AG08396 (cell line): Measurements from ENCODE around the gene PTX4.
"Not testable (repeated sequence)": the region's sequence is repeated elsewhere in the genome, so short reads cannot be mapped to it uniquely, and the experiment has no call there.

Experiments
- DNase-seq: peaks from one replicate; pipeline ENCODE4 v3.0.0; 2012; ENCODE audit warnings: low spot score, mixed read lengths

Gene PTX4

GRCh38 chr16:1481906-1482835, 6.6 kb downstream of the PTX4 start:
- no peak for DNase-seq

- not testable (repeated sequence) for DNase-seq
Measured at GRCh38 chr16:1478937-1479336, 9.8 kb downstream of the PTX4 start.

- DNase-seq = no peak
Measured at GRCh38 chr16:1477033-1477432, 11.7 kb downstream of the PTX4 start.

- no peak for DNase-seq
Measured at GRCh38 chr16:1475552-1476114, 13.1 kb downstream of the PTX4 start.

- peak; percentile 98 for DNase-seq
Measured at GRCh38 chr16:1474796-1475551, 13.8 kb downstream of the PTX4 start, which contains the start of gene CLCN7. CLCN7 (minus strand) TSS chr16:1475028; CDS start chr16:1474974, 54 bp downstream.

GRCh38 chr16:1474082-1474795, 14.5 kb downstream of the PTX4 start:
- DNase-seq = peak; percentile 54

GRCh38 chr16:1472974-1473373, 15.8 kb downstream of the PTX4 start:
- DNase-seq = no peak

- DNase-seq = no peak
Measured at GRCh38 chr16:1471569-1472194, 17.1 kb downstream of the PTX4 start.

GRCh38 chr16:1470481-1471251, 18.1 kb downstream of the PTX4 start:
- DNase-seq = peak; percentile 65

- DNase-seq = no peak
Measured at GRCh38 chr16:1469693-1470201, 19.0 kb downstream of the PTX4 start.

- DNase-seq = not testable (repeated sequence)
Measured at GRCh38 chr16:1469141-1469540, 19.6 kb downstream of the PTX4 start.

GRCh38 chr16:1468426-1468810, 20.3 kb downstream of the PTX4 start:
- DNase-seq = no peak

- DNase-seq = no peak
Measured at GRCh38 chr16:1466968-1467521, 21.7 kb downstream of the PTX4 start.

- DNase-seq = no peak
Measured at GRCh38 chr16:1466054-1466453, 22.7 kb downstream of the PTX4 start.

- DNase-seq = no peak
Measured at GRCh38 chr16:1465567-1465915, 23.2 kb downstream of the PTX4 start.

GRCh38 chr16:1464894-1465566, 23.7 kb downstream of the PTX4 start:
- no peak for DNase-seq

- DNase-seq = no peak
Measured at GRCh38 chr16:1464196-1464893, 24.4 kb downstream of the PTX4 start.

GRCh38 chr16:1461146-1461545, 27.6 kb downstream of the PTX4 start:
- DNase-seq = no peak

- no peak for DNase-seq
Measured at GRCh38 chr16:1460602-1461138, 28.1 kb downstream of the PTX4 start.
